ENCODE data around the gene PHEX. TPM values are rescaled to one million over a fixed set of nuclear protein-coding genes. Genes with fewer than 3 reads are reported as not detected.
A peak's percentile ranks its signal among the peaks of the same experiment; 100 is the strongest.

PHEX gene
- total RNA-seq, 6 experiments from 2014 or later, result 0.05 to 0.10 (median 0.07) TPM

GRCh38 chrX:21991504-21991903, 40.6 kb upstream of the PHEX start:
- Mint-ChIP-seq H3K36me3 (ENCODE audit: low read depth) (peaks cover 5% of the 10 kb centered on the region; the same call in 1 of the 2 replicates), H3K27ac (no peak overlapping the region), H3K4me1 (ENCODE audit: low read depth) (peaks cover 19% of the 10 kb centered on the region), H3K4me3 (no peak overlapping the region), H3K9me3 (no peaks in the 10 kb centered on the region), H3K27me3 (ENCODE audit: insufficient read depth) (no peaks in the 10 kb centered on the region)
- TF ChIP-seq, protein P1, sequence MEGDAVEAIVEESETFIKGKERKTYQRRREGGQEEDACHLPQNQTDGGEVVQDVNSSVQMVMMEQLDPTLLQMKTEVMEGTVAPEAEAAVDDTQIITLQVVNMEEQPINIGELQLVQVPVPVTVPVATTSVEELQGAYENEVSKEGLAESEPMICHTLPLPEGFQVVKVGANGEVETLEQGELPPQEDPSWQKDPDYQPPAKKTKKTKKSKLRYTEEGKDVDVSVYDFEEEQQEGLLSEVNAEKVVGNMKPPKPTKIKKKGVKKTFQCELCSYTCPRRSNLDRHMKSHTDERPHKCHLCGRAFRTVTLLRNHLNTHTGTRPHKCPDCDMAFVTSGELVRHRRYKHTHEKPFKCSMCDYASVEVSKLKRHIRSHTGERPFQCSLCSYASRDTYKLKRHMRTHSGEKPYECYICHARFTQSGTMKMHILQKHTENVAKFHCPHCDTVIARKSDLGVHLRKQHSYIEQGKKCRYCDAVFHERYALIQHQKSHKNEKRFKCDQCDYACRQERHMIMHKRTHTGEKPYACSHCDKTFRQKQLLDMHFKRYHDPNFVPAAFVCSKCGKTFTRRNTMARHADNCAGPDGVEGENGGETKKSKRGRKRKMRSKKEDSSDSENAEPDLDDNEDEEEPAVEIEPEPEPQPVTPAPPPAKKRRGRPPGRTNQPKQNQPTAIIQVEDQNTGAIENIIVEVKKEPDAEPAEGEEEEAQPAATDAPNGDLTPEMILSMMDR (IDR thresholded peaks at IDR 0.05), result no peak
- no peak for DNase-seq

DNA sequence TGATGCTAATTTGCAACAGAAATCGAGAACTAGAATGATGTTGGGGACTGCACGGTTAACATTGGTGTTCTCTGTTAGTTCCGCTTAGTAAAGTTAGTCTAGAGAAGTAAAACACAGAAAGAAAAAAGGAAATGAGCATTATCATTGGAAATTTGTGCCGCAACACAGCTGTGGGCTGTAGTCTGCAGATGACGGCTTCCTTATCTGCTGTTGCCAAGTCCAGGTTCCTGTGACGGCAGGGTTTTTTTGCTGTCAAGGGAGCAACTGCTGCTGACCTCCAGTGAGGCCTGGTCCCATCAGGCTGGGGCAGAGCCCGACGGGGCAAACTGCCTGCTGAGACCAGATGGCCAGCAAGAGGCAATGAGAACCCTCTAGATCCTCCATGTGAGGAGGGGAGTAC, 38.9 kb upstream of the PHEX start:
- Mint-ChIP-seq H3K4me3 (no peak overlapping the region), H3K27me3 (ENCODE audit: insufficient read depth) (no peaks in the 10 kb centered on the region), H3K27ac (no peak overlapping the region), H3K4me1 (ENCODE audit: low read depth) (peaks cover 25% of the 10 kb centered on the region), H3K36me3 (ENCODE audit: low read depth) (peaks cover 5% of the 10 kb centered on the region; the same call in 1 of the 2 replicates), H3K9me3 (no peaks in the 10 kb centered on the region)
- TF ChIP-seq, protein P1 (IDR thresholded peaks at IDR 0.05), result no peak
- DNase-seq, result no peak

GRCh38 chrX:21996872-21997455, 35.2 kb upstream of the PHEX start:
- Mint-ChIP-seq H3K36me3 (ENCODE audit: low read depth) (peaks cover 5% of the 10 kb centered on the region; the same call in 1 of the 2 replicates), H3K4me3 (no peak overlapping the region), H3K27me3 (ENCODE audit: insufficient read depth) (no peaks in the 10 kb centered on the region; the same call in 1 of the 2 replicates), H3K4me1 (ENCODE audit: low read depth) (peaks cover 25% of the 10 kb centered on the region), H3K27ac (peak overlapping the region; percentile 51), H3K9me3 (no peaks in the 10 kb centered on the region)
- no peak for DNase-seq
- TF ChIP-seq, protein P1 (IDR thresholded peaks at IDR 0.05), result no peak

- DNase-seq, result no peak
- Mint-ChIP-seq H3K4me1 (ENCODE audit: low read depth) (peaks cover 25% of the 10 kb centered on the region), H3K36me3 (ENCODE audit: low read depth) (no peaks in the 10 kb centered on the region; the same call in 1 of the 2 replicates), H3K4me3 (no peak overlapping the region), H3K27ac (no peak overlapping the region), H3K27me3 (ENCODE audit: insufficient read depth) (no peaks in the 10 kb centered on the region; the same call in 1 of the 2 replicates), H3K9me3 (no peaks in the 10 kb centered on the region)
- TF ChIP-seq, protein P1 (IDR thresholded peaks at IDR 0.05), result no peak
Measured at GRCh38 chrX:21998037-21998436, 34.1 kb upstream of the PHEX start.

DNA sequence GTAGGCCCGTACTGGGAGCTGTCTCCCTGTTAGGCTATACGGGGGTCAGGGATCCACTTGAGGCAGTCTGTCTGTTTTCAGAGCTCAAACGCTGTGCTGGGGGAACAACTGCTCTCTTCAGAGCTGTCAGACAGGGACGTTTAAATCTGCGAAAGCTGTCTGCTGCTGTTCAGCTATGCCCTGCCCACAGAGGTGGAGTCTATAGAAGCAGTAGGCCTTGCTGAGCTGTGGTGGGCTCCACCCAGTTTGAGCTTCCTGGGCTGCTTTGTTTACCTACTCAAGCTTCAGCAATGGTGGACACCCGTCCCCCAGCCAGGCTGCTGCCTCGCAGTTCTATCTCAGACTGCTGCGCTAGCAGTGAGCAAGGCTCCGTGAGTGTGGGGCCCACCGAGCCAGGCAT, 27.3 kb upstream of the PHEX start:
- H3K4me3 Mint-ChIP-seq, result no peak overlapping the region
- no peaks in the 10 kb centered on the region; the same call in 1 of the 2 replicates for H3K27me3 Mint-ChIP-seq (ENCODE audit: insufficient read depth)
- no peaks in the 10 kb centered on the region for H3K4me1 Mint-ChIP-seq (ENCODE audit: low read depth)
- no peak overlapping the region for H3K27ac Mint-ChIP-seq
- no peak for DNase-seq
- no peaks in the 10 kb centered on the region for H3K9me3 Mint-ChIP-seq
- TF ChIP-seq, protein P1 (IDR thresholded peaks at IDR 0.05), result no peak
- H3K36me3 Mint-ChIP-seq (ENCODE audit: low read depth), result peaks cover 3% of the 10 kb centered on the region; the same call in 1 of the 2 replicates

Data from HFFc6 (cell line).